ENCODE results near the gene ACHE.

ACHE gene

DNA sequence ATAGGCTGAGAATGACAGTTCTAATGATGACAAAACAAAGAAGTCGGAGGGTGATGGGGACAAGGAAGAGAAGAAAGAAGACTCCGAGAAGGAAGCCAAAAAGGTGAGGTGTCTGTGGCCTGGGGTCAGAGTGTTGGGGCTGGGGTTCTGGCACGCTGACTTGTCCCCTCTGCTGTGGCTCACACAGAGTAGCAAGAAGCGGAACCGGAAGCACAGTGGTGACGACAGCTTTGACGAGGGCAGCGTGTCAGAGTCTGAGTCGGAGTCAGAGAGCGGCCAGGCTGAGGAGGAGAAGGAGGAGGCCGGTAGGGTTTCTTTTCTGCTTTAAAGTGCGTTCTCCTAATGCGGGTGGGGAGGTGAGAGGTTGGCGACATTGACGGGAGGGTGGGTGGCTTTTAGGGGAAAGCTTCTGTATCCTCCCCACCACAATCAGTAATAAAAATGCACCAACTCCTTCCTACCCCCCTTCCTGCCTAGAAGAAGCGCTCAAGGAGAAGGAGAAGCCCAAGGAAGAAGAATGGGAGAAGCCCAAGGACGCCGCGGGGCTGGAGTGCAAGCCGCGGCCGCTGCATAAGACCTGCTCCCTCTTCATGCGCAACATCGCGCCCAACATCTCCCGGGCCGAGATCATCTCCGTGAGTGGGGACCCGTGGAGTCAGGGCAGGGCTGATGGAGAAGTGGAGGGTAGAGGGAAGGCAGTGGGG, 10.8 kb downstream of the ACHE start:
- peak; percentile 69 to 79 for DNase-seq

DNA sequence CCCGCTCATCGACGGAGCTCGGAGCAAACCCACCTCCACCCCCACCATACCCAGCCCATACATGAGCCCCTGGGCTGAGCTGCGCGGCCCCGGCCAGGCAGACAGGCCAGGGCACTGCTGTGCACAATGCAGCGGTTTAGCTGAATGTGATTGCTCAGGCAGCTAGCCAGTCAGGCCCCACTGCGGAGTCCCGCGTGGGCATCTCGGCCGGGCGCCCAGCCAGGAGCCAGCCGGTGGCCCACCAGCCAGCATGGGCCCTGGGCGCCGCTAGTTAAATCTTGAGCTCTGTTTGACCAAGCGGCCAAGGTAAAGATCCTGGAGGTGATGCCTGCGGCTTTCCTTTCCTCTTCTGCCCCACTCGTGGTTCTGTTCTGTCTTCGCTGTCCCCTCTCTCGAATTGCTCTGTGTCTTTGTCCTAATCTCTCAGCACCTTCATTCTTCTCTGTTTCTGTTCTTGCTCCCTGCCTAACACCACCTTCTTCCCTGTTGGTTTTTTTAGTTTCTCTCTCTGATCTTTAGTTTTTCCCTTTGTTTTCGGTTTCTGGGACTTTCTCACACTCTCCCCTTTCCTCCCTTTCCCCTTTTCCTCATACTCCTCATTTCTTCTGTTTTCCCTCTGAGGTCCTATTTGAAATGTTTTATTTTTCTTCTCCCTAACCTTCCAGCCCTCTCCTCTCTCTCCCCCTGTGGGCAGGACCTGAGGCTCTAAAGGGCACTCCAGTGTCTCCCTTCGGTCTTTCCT, 12.7 kb downstream of the ACHE start:
- no peak for DNase-seq

DNA sequence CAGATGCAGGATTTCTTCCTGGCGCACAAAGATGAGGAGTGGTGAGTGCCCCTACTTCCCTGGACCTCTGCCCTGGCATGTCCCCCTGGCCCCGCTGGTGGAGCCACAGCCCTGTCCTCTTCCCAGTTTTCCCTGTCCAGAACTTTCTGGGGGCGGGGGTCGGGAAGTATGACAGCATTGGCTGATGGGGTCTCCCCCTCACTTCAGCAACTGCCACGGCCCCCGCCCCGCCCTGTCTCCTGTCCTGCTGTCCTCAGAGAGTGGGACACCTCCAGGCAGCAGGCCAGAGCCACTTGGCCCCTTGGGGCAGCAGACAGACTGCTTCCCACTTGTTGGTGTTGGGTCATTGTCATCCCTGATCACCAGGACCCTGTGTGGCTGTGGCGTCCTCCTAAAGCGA, 13.5 kb downstream of the ACHE start:
- no peak for DNase-seq

DNA sequence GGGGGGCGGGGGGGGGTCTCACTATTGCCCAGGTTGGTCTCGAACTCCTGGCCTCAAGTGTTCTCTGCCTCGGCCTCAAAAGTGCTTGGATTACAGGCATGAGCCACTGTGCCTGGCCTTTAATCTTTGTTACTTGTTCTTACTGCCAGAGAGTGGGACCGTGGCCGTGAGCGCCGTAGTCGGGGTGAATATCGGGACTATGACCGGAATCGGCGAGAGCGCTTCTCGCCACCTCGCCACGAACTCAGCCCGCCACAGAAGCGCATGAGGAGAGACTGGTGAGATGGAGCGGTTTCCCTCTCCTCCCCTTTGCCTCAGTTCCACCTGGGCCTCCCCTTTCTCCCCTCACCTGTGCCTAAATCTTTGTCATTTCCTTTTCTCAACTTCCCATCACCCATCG, 14.6 kb downstream of the ACHE start:
- DNase-seq: no peak

DNA sequence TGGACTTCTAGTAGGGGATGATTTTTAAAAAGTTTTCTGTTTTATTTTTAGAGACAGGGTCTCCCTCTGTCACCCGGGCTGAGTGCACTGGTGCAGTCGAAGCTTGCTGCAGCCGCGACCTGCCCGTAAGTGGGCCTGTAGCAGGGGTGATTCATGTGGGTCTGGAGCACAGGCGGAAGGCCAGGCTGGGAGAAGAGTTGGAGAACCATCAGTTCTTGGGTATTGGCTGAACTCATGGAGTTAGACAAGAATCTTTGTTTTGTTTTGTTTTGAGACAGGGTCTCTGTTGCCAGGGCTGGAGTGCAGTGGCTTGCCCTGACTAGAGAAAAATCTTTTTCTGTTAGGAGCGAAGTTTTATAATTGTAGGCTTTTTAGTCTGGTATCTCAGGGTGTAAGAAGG, 15.0 kb downstream of the ACHE start:
- no peak for DNase-seq

DNA sequence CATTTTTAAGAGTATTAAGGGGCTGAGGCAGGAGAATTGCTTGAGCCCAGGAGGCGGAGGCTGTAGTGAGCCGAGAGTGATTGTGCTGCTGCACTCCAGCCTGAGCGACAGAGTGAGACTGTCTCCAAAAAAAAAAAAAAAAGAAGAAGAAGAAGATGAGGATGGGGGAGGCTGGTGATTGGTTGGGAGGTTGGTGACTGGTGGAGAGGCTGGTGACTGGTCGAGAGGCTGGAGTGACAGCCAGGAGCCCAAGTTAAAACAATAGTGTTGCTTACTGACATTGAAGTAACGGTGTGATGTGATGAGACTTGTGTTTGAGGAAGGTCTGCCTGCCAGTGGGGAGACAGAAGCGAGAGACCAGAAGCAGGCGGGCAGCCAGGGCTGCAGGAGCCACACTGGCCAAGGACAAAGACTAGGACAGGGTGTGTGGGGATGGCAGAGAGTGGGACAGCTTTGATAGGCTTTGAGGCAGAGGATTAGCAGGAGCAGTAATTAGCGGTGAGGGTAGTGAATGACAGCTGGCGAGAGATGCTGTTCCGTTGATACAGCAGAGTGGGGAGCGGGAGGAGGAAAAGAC, 15.9 kb downstream of the ACHE start:
- no peak for DNase-seq

DNA sequence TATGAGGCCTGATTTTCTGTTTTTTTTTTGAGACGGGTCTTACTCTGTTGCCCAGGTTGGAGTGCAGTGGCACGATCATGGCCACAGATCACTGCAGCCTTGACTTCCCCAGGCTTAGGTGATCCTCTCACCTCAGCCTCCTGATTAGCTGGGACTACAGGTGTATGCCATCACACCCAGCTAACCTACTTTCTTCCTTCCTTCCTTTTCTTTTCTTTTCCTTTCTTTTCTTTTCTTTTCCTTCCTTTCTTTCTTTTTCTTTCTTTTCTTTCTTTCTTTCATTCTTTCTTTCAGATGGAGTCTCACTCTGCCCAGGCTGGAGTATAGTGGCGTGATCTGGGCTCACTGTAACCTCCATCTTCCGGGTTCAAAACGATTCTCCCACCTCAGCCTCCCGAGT, 17.0 kb downstream of the ACHE start:
- no peak for DNase-seq

DNA sequence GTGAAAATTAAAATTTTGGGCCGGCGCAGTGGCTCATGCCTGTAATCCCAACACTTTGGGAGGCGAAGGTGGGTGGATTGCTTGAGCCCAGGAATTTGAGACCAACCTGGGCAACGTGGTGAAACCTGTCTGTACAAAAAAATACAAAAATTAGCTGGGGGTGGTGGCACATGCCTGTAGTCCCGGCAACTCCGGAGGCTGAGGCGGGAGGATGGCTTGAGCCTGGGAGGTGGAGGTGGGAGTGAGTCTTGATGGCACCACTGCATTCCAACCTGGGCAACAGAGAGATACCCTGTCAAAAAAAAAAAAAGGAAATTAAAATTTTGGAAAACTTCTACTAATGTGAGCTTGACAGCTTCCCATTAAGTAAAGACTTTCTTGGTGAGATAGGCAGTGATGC, 17.7 kb downstream of the ACHE start:
- no peak for DNase-seq

DNA sequence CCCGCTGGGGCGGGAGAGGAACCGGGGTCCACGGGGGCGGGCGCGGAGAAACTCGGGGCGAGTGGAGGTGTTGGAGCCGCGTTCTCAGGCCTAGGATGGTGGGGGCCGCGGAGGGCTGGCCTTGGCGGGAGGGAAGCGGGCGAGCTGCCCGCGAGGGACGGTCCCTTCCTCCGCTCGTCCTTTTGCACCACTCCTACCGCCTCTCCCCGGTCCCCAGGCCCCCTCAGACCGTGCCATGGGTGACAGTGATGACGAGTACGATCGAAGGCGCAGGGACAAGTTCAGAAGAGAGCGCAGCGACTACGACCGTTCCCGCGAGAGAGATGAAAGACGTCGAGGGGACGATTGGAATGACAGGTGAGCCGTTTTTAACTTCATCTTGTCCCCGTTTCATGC, 20.3 kb downstream of the ACHE start:
- peak in 1 of 2 donors; percentile 42 for DNase-seq

DNA sequence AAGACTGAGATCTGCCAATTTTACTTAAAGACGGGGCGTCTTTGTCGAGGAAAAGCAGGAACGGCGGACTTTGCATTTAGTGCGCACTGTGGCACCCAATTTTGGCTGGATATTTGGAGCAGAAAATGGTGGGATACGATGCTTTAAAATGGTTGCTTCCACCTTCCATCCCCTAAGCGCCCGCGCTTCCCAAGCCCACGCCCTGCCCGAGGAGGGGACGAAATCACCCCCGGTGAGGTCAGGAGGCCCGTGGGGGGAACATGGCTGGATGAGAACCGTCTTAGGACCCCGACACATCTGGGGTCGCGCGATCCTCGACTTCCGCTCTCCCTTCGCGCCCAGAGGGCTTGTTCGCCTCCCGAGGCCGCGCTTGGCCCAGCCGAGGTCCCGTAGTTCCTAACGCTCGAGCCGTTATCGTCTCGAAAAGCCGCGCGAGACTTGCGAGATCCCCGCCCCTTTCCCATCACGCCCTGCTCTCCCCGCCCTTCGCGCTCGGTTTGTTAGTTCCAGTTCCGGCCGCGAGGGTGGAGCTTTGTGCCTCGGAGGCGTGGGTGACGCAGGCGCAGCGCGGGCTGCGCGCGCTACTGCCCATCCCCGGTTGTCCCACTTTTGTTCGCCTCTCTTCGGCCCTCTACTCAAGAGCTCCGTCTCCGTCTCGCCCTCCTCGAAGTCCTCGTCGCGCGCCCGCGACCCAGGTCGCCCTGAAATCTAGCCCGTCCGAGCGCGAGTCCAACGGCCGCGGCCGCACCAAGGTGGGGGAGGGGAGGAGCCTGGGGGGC, 20.9 kb downstream of the ACHE start, which contains the start of gene SRRT:
Gene SRRT (plus strand): TSS at position 527 of the 779 bp plus-strand sequence. CDS start 488 bp downstream, outside the sequence.
- DNase-seq: peak; percentile 98

DNA sequence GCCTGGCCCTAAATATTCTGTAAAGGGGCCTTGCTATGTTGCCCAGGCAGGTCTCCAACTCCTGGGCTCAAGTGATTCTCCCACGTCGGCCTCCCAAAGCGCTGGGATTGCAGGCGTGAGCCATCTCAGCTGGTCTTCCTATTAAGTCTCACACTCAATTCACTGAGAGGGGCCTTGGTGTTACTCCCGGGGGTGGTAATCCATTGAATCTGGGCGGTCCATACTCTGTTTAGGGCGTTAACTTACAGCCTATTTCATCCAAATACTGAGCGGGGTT, 21.4 kb downstream of the ACHE start:
- no peak for DNase-seq

DNA sequence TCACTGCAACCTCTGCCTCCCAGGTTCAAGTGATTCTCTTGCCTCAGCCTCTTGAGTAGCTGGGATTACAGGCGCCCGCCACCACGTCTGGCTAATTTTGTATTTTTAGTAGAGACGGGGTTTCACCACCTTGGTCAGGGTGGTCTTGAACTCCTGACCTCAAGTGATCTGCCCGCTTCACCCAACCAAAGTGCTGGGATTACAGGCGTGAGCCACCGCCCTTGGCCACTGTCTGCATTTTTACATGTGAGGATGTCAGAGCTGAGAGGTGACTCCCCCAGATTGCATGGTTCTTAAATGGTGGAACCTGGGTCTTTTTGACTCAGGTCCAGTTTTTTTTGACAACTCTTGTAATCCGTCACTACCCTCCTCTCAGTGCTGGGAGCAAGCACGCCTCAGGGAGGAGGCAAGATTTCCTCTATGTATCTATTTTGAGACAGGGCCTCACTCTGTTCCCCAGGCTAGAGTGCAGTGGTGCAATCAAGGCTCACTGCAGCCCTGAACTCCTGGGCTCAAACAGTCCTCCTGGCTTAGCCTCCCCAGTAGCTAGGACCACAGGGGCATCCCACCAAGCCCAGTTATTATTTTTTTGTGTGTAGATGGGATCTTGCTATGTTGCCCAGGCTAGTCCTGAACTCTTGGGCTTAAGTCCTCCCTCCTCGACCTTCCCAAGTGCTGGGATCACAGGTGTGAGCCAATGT, 21.9 kb downstream of the ACHE start:
- no peak for DNase-seq

DNA sequence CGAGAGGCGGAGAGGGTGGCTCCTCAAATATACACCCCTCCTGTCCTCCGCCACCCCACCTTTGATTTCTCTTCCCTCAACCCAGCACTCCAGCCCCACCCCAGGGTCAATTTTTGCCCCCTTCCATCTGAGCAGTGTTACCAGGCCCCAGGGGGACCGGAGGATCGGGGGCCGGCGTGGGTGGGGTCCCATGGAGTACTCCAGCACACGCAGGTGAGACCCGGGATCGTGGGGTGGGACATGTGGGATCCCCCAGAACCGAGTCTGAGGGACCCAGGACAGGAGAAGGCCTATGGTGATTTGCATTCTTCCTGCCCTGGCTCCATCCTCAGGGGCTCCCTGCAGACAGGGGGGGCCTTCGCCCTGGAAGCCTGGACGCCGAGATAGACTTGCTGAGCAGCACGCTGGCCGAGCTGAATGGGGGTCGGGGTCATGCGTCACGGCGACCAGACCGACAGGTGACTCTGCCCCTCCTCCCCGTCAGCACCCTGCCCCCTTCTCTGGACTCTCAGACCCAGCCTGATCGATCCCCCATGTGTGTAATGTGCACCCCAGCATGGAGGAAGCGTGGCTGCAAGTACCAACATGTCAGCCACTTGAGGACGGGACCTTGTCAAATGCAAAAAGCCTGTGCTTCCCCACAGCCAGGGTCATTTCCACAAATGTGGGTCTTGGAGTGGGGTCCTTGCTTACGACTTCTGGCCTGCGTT, 27.8 kb downstream of the ACHE start:
- DNase-seq: no peak

DNA sequence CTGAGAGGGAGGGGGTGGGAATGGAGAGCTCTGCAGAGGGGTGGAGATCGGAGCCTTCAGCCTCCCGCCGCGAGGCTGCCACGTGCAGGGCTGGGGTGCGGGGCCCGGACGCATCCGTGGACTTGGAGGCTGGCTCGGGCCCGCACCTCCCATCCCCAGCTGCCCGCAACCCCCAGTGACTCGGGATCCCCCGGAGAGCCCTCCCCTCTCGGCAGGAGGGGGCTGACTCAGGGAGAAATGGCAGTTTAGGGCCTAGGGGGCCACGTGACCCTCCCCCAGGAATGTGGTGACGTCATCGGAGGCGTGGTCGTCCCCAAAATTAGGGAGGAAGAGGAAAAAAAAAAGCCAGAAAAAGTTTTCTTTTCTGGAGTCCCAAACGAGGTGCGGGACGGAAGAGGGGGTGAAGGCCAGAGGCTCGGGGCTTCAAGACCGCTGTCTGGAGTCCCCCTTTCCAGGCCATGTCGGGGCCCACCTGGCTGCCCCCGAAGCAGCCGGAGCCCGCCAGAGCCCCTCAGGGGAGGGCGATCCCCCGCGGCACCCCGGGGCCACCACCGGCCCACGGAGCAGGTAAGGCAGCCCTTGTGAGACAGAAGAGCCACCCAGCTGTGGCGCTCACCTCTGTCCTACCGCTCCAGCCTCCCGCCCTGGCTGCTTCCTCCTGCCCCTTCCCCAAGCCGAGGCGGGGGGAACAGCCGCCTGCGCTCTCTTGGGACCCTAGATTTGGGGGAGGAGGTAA, 28.5 kb downstream of the ACHE start, which contains the start of gene TRIP6:
Gene TRIP6 (plus strand): TSS at position 348 of the 736 bp plus-strand sequence. CDS start 111 bp downstream, at position 459.
- DNase-seq: peak; percentile 37 to 52

DNA sequence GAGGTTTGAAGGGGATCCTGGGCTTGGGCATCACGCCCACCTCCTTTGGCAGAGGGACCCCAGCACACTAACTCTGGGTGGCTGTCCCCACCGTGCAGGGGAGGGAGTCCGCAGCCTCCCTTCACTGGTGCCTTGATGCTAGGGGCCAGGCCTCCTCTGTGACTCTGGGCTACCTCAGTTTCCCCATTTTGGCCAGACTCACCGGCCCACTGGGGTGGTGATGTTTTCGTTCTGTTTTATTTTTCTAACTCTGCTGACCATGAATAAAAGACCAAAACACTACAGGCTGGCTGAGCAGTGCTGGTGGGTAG, 29.0 kb downstream of the ACHE start:
- no peak for DNase-seq

DNA sequence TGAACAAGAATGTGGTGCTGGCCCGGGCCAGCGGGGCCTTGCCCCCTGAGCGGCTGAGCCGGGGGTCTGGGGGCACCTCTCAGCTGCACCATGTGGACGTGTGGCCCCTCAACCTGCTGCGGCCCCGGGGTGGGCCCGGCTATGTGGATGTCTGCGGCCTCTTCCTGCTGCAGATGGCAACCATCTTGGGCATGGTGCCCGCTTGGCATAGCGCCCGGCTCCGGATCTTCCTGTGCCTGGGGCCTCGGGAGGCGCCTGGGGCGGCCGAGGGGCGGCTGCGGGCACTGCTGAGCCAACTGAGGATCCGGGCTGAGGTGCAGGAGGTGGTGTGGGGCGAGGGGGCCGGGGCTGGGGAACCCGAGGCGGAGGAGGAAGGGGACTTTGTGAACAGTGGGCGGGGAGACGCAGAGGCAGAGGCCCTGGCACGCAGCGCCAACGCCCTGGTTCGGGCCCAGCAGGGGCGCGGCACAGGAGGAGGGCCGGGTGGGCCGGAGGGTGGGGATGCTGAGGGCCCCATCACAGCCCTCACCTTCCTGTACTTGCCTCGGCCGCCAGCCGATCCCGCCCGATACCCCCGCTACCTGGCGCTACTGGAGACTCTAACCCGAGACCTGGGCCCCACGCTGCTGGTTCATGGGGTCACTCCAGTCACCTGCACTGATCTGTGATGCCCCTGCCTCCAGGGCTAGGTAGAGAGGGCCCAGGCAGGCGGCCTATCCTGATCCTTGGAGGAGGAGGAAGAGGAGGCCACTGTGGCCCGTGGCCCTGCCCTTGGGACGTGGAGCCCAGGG, 29.6 kb downstream of the ACHE start:
- DNase-seq: peak in 1 of 2 donors; percentile 24

DNA sequence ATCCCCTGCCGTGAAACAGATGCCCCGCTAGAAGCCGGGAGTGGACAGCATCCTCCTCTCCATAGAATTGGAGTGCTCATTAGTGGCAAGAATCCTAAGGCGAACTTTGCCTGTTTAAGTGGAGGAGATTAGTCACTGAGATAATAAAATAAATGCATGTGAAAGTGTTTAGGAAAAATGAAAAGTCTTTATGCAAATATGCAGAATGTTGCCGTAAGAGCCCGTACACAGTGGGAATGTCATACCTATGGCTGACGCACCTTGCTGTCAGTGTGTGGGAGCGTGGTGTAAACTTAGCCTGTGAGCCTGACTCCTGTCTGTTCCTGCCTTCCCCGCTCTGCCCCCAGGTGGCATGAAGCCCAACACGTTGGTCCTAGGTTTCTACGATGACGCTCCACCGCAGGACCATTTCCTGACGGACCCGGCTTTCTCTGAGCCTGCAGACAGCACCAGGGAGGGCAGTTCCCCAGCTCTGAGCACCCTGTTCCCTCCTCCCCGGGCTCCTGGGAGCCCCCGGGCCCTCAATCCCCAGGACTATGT, 30.2 kb downstream of the ACHE start:
- DNase-seq: no peak

DNA sequence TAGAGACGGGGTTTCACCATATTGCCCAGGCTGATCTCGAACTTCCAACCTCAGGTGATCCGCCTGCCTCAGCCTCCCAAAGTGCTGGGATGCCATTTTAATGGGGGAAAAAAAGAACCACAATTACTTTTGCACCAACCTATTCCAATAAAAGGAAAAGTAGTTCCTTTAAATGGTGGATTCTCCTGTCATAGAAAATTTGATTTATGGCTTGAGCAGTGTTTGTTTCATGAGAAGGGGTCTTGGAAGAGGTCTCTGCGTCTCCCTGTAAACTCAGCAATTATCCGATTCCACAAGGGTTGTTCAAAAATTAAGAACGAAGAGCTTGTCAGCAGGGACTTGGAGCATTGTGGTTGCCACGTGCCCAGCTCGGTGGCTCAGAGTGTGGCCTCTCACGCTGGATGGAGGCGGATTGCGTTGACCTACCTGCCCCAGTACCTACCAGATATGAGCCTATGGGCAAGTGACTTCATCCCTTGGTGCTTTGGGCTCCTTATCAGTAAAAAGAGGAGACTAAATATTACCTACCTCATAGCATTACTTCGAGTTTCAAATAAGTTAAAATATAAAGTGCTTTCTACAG, 31.3 kb downstream of the ACHE start:
- no peak for DNase-seq

DNA sequence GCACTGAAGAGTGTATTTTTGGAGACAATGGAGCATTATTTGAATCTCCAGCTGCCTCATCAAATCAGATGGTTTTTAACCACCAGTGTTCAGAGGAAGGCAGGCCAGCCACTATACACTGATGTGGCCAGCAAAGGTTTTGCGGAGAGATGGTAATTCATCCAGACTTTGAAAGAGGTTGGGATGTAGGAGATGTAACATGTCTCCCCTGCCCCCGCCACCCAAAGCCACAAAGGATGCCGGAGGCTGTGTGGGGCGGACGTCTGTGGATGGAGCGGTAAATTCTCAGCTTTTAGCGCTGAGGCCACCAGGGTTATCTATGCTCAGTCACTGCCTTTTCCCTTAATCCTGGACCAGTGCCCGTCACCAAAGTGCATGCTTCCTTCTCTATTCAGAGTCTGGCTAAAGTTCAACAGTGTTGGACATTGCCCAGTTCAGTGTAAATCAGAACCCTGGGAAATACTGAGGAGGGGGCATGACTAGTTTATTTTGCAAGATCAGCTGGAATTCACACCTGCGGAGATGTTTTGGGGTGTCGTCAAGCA, 32.2 kb downstream of the ACHE start:
- DNase-seq: no peak

DNA sequence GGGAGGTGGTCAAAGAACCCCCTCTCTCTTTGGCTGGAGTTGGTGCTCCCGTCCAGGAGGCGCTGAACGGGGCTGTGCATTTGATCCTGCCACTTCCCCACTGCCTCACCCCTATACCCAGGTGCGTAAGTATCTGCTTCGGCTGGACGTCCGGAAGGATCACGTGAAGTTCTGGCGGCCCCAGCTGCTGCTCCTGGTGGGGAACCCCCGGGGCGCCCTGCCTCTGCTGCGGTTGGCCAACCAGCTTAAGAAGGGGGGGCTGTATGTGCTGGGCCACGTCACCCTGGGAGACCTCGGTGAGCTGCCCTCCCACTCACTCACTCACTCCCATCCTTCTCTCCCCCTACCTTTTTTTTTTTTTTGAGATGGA, 34.1 kb downstream of the ACHE start:
- no peak for DNase-seq

All from CD4-positive, alpha-beta T cell treated with Interleukin-4 for 1 hour (primary cell).